HepG2 (cell line): ENCODE measurements around the gene YPEL3. TPM values are rescaled to one million over a fixed set of nuclear protein-coding genes. Genes with fewer than 3 reads are reported as not detected.

Source experiments
- ARNTL ChIP-seq: sonication (generic); formaldehyde crosslinking; IDR thresholded peaks from 2 replicates; pipeline ENCODE4 v1.4.0; 2020; ENCODE audit warnings: mild to moderate bottlenecking, missing genetic modification reagents
- HDAC1 ChIP-seq: sonication (generic); formaldehyde crosslinking; IDR thresholded peaks from 2 replicates; pipeline ENCODE4 v1.5.1; 2020; ENCODE audit warnings: mild to moderate bottlenecking, missing genetic modification reagents
- HOMEZ ChIP-seq: IDR thresholded peaks from 2 replicates; pipeline ENCODE4 v1.6.1; 2016; ENCODE audit warnings: low read depth
- IKZF4 ChIP-seq: sonication (generic); formaldehyde crosslinking; IDR thresholded peaks from 2 replicates; pipeline ENCODE4 v1.5.1; 2020; ENCODE audit warnings: borderline replicate concordance, mild to moderate bottlenecking, low read depth, missing genetic modification reagents; ENCODE audit errors: not compliant biosample characterization
- NR2F1 ChIP-seq, 2 experiments: fragments of 450-650 bp in 1 of 2; formaldehyde crosslinking in 1 of 2; IDR thresholded peaks; 2 replicates each; pipeline versions ENCODE4 v1.5.0 to v1.6.1; 2016 to 2020; ENCODE audit warnings: mild to moderate bottlenecking in 1 of 2, missing compliant biosample characterization in 1 of 2, missing genetic modification reagents in 1 of 2, moderate library complexity in 1 of 2
- PREB ChIP-seq: sonication (generic); formaldehyde crosslinking; IDR thresholded peaks from 2 replicates; pipeline ENCODE4 v1.4.0; 2020; ENCODE audit warnings: missing genetic modification reagents
- RAD21 ChIP-seq: fragments of 450-650 bp; formaldehyde crosslinking; IDR thresholded peaks from 2 replicates; pipeline ENCODE4 v1.5.0; 2020; ENCODE audit warnings: mild to moderate bottlenecking
- RFXAP ChIP-seq: sonication (generic); formaldehyde crosslinking; IDR thresholded peaks from 2 replicates; pipeline ENCODE4 v1.4.0; 2020; ENCODE audit warnings: missing genetic modification reagents, borderline replicate concordance
- SKIL ChIP-seq: sonication (generic); formaldehyde crosslinking; IDR thresholded peaks from 2 replicates; pipeline ENCODE4 v1.8.0; 2022; ENCODE audit warnings: missing genetic modification reagents, mild to moderate bottlenecking, moderate library complexity, borderline replicate concordance
- THAP7 ChIP-seq: sonication (generic); formaldehyde crosslinking; IDR thresholded peaks from 2 replicates; pipeline ENCODE4 v1.8.1; 2023; ENCODE audit warnings: mild to moderate bottlenecking, missing genetic modification reagents
- XRCC5 ChIP-seq: fragments of 200-400 bp; formaldehyde crosslinking; optimal IDR thresholded peaks from 2 replicates; pipeline ENCODE3; 2017; ENCODE audit warnings: mild to moderate bottlenecking, low read length
- ZSCAN29 ChIP-seq: sonication (generic); formaldehyde crosslinking; conservative IDR thresholded peaks from 2 replicates; pipeline ENCODE4 v1.4.0; 2020; ENCODE audit warnings: mild to moderate bottlenecking, missing genetic modification reagents
- polyA plus RNA-seq, 8 experiments: library from polyadenylated mRNA; depleted of rRNA in 3 of 8; stranded (reverse) in 7 of 8; unstranded in 1 of 8; fragments of >200 nt; fragmentation: Illumina TruSeq in 4 of 8; extraction: Trizol in 4 of 8; gene quantifications; 2 replicates each; pipeline versions ENCODE4 v1.2.1 to v1.2.3, GENCODE V29; 2011 to 2016; ENCODE audit warnings: low read depth in 4 of 8, missing spikeins in 1 of 8, mixed read lengths in 1 of 8; ENCODE audit not compliant: insufficient read depth in 1 of 8
- total RNA-seq, 5 experiments: library from RNA; depleted of rRNA; stranded (reverse); fragments of >200 nt; fragmentation: Illumina TruSeq; extraction: Trizol; gene quantifications; 2 replicates each; pipeline ENCODE4 v1.2.3, GENCODE V29; 2016; ENCODE audit warnings: low read depth in 1 of 5
- TF ChIP-seq, protein P1 (sequence below): sonication (generic); formaldehyde crosslinking; IDR thresholded peaks from 2 replicates; pipeline ENCODE4 v1.8.1; 2023; ENCODE audit warnings: mild to moderate bottlenecking, inconsistent platforms, moderate library complexity, missing genetic modification reagents, borderline replicate concordance
- TF ChIP-seq, protein P2 (sequence below): sonication (generic); formaldehyde crosslinking; IDR thresholded peaks from 2 replicates; pipeline ENCODE4 v1.5.0; 2020; ENCODE audit warnings: missing genetic modification reagents, mild to moderate bottlenecking, borderline replicate concordance
- TF ChIP-seq, protein P3 (sequence below): sonication (generic); IDR thresholded peaks from 2 replicates; pipeline ENCODE4 v1.6.1; 2016; ENCODE audit warnings: low read depth, borderline replicate concordance

Gene YPEL3
- total and polyA plus RNA-seq, 2 of the 13 experiments (the other 11 are each of a cell fraction or from before 2014, with no cell fraction given) = 5.4 to 47.0 TPM

DNA sequence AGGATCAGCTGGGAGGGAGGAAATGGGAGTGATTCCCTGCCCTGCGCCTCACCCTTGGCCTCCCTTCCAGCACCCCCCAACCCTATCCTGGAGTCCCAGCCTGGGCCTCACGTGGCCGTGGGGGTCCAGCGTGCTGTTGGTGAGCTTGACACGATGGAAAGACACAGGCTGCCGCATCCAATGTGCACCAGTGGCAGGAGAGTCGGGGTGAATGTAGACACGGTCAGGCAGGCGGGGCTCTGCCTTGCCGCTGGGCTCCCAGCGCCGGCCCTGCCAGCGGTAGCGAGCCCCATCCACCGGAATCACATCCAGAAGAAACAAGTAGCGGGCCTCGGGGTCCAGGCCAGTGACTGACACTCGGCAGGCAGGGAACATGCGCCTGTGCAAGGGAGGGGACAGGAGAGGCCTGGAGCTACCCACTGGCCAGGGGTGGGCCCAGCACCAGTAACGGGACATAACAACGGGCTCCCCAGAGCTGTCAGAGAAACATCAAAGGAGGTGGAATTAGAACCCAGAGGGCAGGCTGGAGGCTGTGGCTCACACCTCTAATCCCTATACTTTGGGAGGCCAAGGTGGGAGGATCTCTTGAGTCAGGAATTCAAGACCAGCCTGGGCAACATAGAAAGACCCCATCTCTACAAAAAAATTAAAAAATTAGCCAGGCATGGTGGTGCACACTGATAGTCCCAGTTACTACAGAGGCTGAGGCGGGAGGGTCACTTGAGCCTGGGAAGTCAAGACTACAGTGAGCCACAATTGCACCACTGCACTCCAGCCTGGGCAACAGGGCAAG lies 7.0 kb downstream of the YPEL3 start (continued):
- TF ChIP-seq NR2F1 (CRISPR knock-in tag; IDR thresholded peaks at IDR 0.05) = no peak
- TF ChIP-seq ARNTL (CRISPR knock-in tag) = no peak
- TF ChIP-seq, protein P1, sequence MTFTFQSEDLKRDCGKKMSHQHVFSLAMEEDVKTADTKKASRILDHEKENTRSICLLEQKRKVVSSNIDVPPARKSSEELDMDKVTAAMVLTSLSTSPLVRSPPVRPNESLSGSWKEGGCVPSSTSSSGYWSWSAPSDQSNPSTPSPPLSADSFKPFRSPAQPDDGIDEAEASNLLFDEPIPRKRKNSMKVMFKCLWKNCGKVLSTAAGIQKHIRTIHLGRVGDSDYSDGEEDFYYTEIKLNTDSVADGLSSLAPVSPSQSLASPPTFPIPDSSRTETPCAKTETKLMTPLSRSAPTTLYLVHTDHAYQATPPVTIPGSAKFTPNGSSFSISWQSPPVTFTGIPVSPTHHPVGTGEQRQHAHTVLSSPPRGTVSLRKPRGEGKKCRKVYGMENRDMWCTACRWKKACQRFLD (CRISPR knock-in tag) = peak; percentile 46; the same call in 1 of the 2 replicates
- peak; percentile 15; the same call in 1 of the 2 replicates for TF ChIP-seq HDAC1 (CRISPR knock-in tag)
- TF ChIP-seq, protein P2, sequence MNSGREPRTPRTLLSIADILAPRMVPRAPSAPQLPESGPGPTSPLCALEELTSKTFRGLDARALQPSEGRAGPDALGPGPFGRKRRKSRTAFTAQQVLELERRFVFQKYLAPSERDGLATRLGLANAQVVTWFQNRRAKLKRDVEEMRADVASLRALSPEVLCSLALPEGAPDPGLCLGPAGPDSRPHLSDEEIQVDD (CRISPR knock-in tag) = peak; percentile 33; the same call in 1 of the 2 replicates
- TF ChIP-seq HOMEZ (CRISPR knock-in tag) = 0 out of 2 replicates have a peak, but pooled peaks have one; percentile 4
- peak; percentile 40 for TF ChIP-seq XRCC5
- peak; percentile 29 for TF ChIP-seq IKZF4
- TF ChIP-seq SKIL (CRISPR knock-in tag) = no peak
- TF ChIP-seq, protein P3, sequence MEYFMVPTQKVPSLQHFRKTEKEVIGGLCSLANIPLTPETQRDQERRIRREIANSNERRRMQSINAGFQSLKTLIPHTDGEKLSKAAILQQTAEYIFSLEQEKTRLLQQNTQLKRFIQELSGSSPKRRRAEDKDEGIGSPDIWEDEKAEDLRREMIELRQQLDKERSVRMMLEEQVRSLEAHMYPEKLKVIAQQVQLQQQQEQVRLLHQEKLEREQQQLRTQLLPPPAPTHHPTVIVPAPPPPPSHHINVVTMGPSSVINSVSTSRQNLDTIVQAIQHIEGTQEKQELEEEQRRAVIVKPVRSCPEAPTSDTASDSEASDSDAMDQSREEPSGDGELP = peak; percentile 33; the same call in 1 of the 2 replicates
- no peak for TF ChIP-seq THAP7
- TF ChIP-seq RFXAP (CRISPR knock-in tag) = no peak
- TF ChIP-seq PREB (CRISPR knock-in tag) = peak; percentile 22; the same call in 1 of the 2 replicates
- TF ChIP-seq RAD21 (CRISPR knock-in tag) = no peak
- peak; percentile 91 for TF ChIP-seq ZSCAN29 (CRISPR knock-in tag)
